Activated CD4-positive, alpha-beta T cell treated with anti-CD3 and anti-CD28 coated beads, Interleukin-2, amount 10 ng/mL, durations not matched to agents 24 days and 14 days (primary cell): ENCODE results near the gene GINS1. TPM values are rescaled to one million over a fixed set of nuclear protein-coding genes. Genes with fewer than 3 reads are reported as not detected.
A peak's percentile ranks its signal among the peaks of the same experiment; 100 is the strongest.
"Not testable (repeated sequence)": the region's sequence is repeated elsewhere in the genome, so short reads cannot be mapped to it uniquely, and the experiment has no call there.

Experiments
- DNase-seq: peaks from one replicate; pipeline ENCODE4 v3.0.0; 2022
- H3K27ac Mint-ChIP-seq: one replicate; pipeline ENCODE4 v1.8.0; 2022; ENCODE audit warnings: mild to moderate bottlenecking, mixed read lengths
- H3K27me3 Mint-ChIP-seq: one replicate; pipeline ENCODE4 v1.8.0; 2022; ENCODE audit warnings: mixed read lengths
- H3K36me3 Mint-ChIP-seq: one replicate; pipeline ENCODE4 v1.8.0; 2022; ENCODE audit warnings: low read depth, mild to moderate bottlenecking, mixed read lengths
- H3K4me1 Mint-ChIP-seq: one replicate; pipeline ENCODE4 v1.8.0; 2021; ENCODE audit warnings: mixed read lengths
- H3K4me3 Mint-ChIP-seq: one replicate; pipeline ENCODE4 v1.8.0; 2022; ENCODE audit warnings: mild to moderate bottlenecking, moderate library complexity, mixed read lengths
- H3K9me3 Mint-ChIP-seq: one replicate; pipeline ENCODE4 v1.8.0; 2021; ENCODE audit warnings: mixed read lengths
- intact Hi-C: fragments of 100-400 bp; cut with micrococcal nuclease; formaldehyde crosslinking; loops from one replicate; pipeline ENCODE4 v1.15.1; 2023
- total RNA-seq: library from RNA; stranded (reverse); gene quantifications from 2 replicates; pipeline ENCODE4 v1.2.3, GENCODE V29; 2022

Gene GINS1
- total RNA-seq, 1 donor from 2014 or later, result 43.0 TPM

GRCh38 chr20:25466846-25467245 lies 59.4 kb downstream of the GINS1 start:
- intact Hi-C loops, result no loop called here

GRCh38 chr20:25467441-25467840 lies 60.0 kb downstream of the GINS1 start:
- peaks cover 8% of the 10 kb centered on the region for H3K4me1 Mint-ChIP-seq
- no peaks in the 10 kb centered on the region for H3K27me3 Mint-ChIP-seq
- no peak overlapping the region for H3K4me3 Mint-ChIP-seq
- H3K9me3 Mint-ChIP-seq, result no peaks in the 10 kb centered on the region
- H3K36me3 Mint-ChIP-seq, result no peaks in the 10 kb centered on the region
- DNase-seq, result no peak
- intact Hi-C loops, result no loop called here
- no peak overlapping the region for H3K27ac Mint-ChIP-seq

More at GRCh38 chr20:25466846-25467245, 59.4 kb downstream of the GINS1 start:
- Mint-ChIP-seq H3K27me3 (no peaks in the 10 kb centered on the region), H3K9me3 (no peaks in the 10 kb centered on the region), H3K36me3 (no peaks in the 10 kb centered on the region), H3K4me3 (no peak overlapping the region), H3K27ac (no peak overlapping the region), H3K4me1 (peaks cover 8% of the 10 kb centered on the region)
- no peak for DNase-seq

GRCh38 chr20:25468126-25469075 lies 60.9 kb downstream of the GINS1 start:
- no peak overlapping the region for H3K4me3 Mint-ChIP-seq
- no peaks in the 10 kb centered on the region for H3K36me3 Mint-ChIP-seq
- no peak overlapping the region for H3K27ac Mint-ChIP-seq
- no peaks in the 10 kb centered on the region for H3K27me3 Mint-ChIP-seq
- intact Hi-C loops, result no loop called here
- no peak for DNase-seq
- peaks cover 8% of the 10 kb centered on the region for H3K4me1 Mint-ChIP-seq
- no peaks in the 10 kb centered on the region for H3K9me3 Mint-ChIP-seq

GRCh38 chr20:25469558-25469957 lies 62.1 kb downstream of the GINS1 start:
- DNase-seq, result no peak
- intact Hi-C loops, result no loop called here
- Mint-ChIP-seq H3K4me3 (no peak overlapping the region), H3K27ac (no peak overlapping the region), H3K4me1 (peaks cover 8% of the 10 kb centered on the region), H3K9me3 (no peaks in the 10 kb centered on the region), H3K36me3 (no peaks in the 10 kb centered on the region), H3K27me3 (no peaks in the 10 kb centered on the region)

GRCh38 chr20:25470045-25470444 lies 62.6 kb downstream of the GINS1 start:
- DNase-seq, result peak; percentile 80
- Mint-ChIP-seq H3K36me3 (no peaks in the 10 kb centered on the region), H3K27me3 (no peaks in the 10 kb centered on the region), H3K9me3 (no peaks in the 10 kb centered on the region), H3K4me1 (peaks cover 8% of the 10 kb centered on the region), H3K4me3 (no peak overlapping the region), H3K27ac (no peak overlapping the region)
- intact Hi-C loops, result no loop called here

GRCh38 chr20:25471020-25471419 lies 63.5 kb downstream of the GINS1 start:
- Mint-ChIP-seq H3K9me3 (no peaks in the 10 kb centered on the region), H3K36me3 (no peaks in the 10 kb centered on the region)
- intact Hi-C loops, result no loop called here

GRCh38 chr20:25473297-25473696 lies 65.8 kb downstream of the GINS1 start:
- H3K9me3 Mint-ChIP-seq, H3K4me1 Mint-ChIP-seq, H3K36me3 Mint-ChIP-seq, H3K4me3 Mint-ChIP-seq, DNase-seq, intact Hi-C loops, H3K27ac Mint-ChIP-seq, H3K27me3 Mint-ChIP-seq: not testable (repeated sequence)

More at GRCh38 chr20:25471020-25471419, 63.5 kb downstream of the GINS1 start:
- no peak for DNase-seq
- Mint-ChIP-seq H3K4me3 (no peak overlapping the region), H3K27ac (no peak overlapping the region), H3K27me3 (no peaks in the 10 kb centered on the region), H3K4me1 (peaks cover 8% of the 10 kb centered on the region)

- Mint-ChIP-seq H3K4me1 (no peaks in the 10 kb centered on the region), H3K9me3 (no peaks in the 10 kb centered on the region), H3K27me3 (no peaks in the 10 kb centered on the region), H3K27ac (no peak overlapping the region), H3K36me3 (no peaks in the 10 kb centered on the region), H3K4me3 (no peak overlapping the region)
- intact Hi-C loops, result no loop called here
- DNase-seq, result no peak
Observed at GRCh38 chr20:25476106-25477013, 68.9 kb downstream of the GINS1 start.

- H3K4me3 Mint-ChIP-seq, result no peak overlapping the region
- H3K4me1 Mint-ChIP-seq, result no peaks in the 10 kb centered on the region
- H3K9me3 Mint-ChIP-seq, result no peaks in the 10 kb centered on the region
- no peak for DNase-seq
- H3K27me3 Mint-ChIP-seq, result no peaks in the 10 kb centered on the region
- intact Hi-C loops, result no loop called here
- no peaks in the 10 kb centered on the region for H3K36me3 Mint-ChIP-seq
- no peak overlapping the region for H3K27ac Mint-ChIP-seq
Observed at GRCh38 chr20:25477014-25477882, 69.8 kb downstream of the GINS1 start.

GRCh38 chr20:25478889-25479568 lies 71.6 kb downstream of the GINS1 start:
- intact Hi-C loops, result no loop called here

GRCh38 chr20:25479638-25480037 lies 72.2 kb downstream of the GINS1 start:
- Mint-ChIP-seq H3K4me1 (peaks cover 2% of the 10 kb centered on the region), H3K27ac (no peak overlapping the region), H3K9me3 (no peaks in the 10 kb centered on the region), H3K27me3 (no peaks in the 10 kb centered on the region), H3K4me3 (no peak overlapping the region), H3K36me3 (no peaks in the 10 kb centered on the region)
- DNase-seq, result no peak
- intact Hi-C loops, result no loop called here

More at GRCh38 chr20:25478889-25479568, 71.6 kb downstream of the GINS1 start:
- no peak overlapping the region for H3K27ac Mint-ChIP-seq
- no peak for DNase-seq
- H3K4me3 Mint-ChIP-seq, result no peak overlapping the region
- no peaks in the 10 kb centered on the region for H3K9me3 Mint-ChIP-seq
- no peaks in the 10 kb centered on the region for H3K36me3 Mint-ChIP-seq
- no peaks in the 10 kb centered on the region for H3K4me1 Mint-ChIP-seq
- no peaks in the 10 kb centered on the region for H3K27me3 Mint-ChIP-seq

- no peaks in the 10 kb centered on the region for H3K9me3 Mint-ChIP-seq
- H3K36me3 Mint-ChIP-seq, result no peaks in the 10 kb centered on the region
- intact Hi-C loops, result no loop called here
- no peak for DNase-seq
- H3K27me3 Mint-ChIP-seq, result no peaks in the 10 kb centered on the region
- no peak overlapping the region for H3K27ac Mint-ChIP-seq
- peaks cover 8% of the 10 kb centered on the region for H3K4me1 Mint-ChIP-seq
- no peak overlapping the region for H3K4me3 Mint-ChIP-seq
Observed at GRCh38 chr20:25480156-25480555, 72.7 kb downstream of the GINS1 start.

GRCh38 chr20:25480797-25481196 lies 73.3 kb downstream of the GINS1 start:
- Mint-ChIP-seq H3K4me3 (no peak overlapping the region), H3K27ac (no peak overlapping the region), H3K27me3 (no peaks in the 10 kb centered on the region), H3K36me3 (no peaks in the 10 kb centered on the region), H3K4me1 (peaks cover 11% of the 10 kb centered on the region), H3K9me3 (no peaks in the 10 kb centered on the region)
- DNase-seq, result no peak
- intact Hi-C loops, result no loop called here
